Measurements from ENCODE around the gene TBX6. TPM values are rescaled to one million over a fixed set of nuclear protein-coding genes. Genes with fewer than 3 reads are reported as not detected.
"Not testable (repeated sequence)": the region's sequence is repeated elsewhere in the genome, so short reads cannot be mapped to it uniquely, and the experiment has no call there.

Gene TBX6
- total RNA-seq, 1 experiment from 2014 or later, result not detected

DNA sequence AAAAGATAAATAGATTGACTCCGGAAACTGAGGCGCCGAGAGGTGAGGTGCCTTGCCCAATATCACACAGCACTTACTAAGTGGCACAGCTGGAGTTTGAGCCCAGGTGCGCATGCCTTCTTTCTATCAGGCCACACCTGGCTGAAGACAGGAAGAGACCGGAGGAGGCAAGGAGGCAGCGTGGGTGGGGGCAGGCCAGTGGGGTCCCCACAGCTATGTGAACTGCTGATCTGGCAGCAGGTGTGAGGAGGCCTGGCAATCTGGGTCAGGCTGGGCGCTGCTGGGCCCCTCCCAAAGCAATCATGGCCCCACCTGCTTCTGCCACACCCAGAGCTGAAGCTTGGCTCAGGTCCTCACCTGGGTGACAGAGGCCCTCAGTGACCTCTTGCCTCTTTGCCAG, 23.5 kb upstream of the TBX6 start:
- in situ Hi-C loops (cut with HindIII; ENCODE audit: low sequenced_read_pairs), result loop anchor here (5.0 kb wide), 1 partner anchor 38 kb away; the partner anchor contains the start of gene PPP4C
- no peak for DNase-seq (ENCODE audit: low spot score)

DNA sequence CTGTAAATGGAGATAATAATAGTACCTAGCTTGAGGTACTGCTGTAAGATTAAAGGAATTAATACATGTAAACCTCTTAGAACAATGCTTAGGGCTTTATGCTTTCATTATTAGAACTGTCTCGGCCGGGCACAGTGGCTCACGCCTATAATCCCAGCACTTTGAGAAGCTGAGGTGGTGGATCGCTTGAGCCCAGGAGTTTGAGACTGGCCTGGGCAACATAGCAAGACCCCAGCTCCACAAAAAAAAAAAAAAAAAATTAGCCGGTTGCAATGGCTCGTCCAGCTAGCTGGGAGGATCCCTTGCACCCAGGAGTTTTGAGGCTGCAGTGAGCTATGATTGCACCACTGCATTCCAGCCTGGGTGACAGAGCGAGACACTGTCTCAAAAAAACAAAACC, 23.1 kb upstream of the TBX6 start:
- in situ Hi-C loops (cut with HindIII; ENCODE audit: low sequenced_read_pairs), result loop anchor here (5.0 kb wide), 1 partner anchor 38 kb away; the partner anchor contains the start of gene PPP4C
- not testable (repeated sequence) for DNase-seq (ENCODE audit: low spot score)

DNA sequence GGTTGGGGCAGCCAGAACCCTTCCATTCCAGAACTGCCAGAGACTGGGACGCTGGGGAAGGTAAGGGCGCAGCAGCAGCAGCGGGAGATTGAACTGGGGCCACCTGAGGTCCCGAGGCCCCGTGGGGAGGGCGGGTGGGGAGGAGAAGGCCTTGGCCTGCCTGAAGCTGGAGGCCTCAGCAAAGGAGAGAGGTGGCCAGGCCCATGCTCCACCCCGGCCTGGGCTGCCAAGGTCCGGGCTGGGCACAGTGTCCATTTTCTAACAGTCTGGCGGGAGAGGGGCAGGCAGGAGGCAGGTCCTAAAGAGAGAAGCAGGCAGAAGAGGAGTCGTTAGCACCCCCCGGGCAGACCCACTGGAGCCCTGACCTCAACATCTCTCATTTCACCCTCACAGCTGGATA, 22.7 kb upstream of the TBX6 start:
- DNase-seq (ENCODE audit: low spot score), result no peak
- in situ Hi-C loops (cut with HindIII; ENCODE audit: low sequenced_read_pairs), result no loop called here

DNA sequence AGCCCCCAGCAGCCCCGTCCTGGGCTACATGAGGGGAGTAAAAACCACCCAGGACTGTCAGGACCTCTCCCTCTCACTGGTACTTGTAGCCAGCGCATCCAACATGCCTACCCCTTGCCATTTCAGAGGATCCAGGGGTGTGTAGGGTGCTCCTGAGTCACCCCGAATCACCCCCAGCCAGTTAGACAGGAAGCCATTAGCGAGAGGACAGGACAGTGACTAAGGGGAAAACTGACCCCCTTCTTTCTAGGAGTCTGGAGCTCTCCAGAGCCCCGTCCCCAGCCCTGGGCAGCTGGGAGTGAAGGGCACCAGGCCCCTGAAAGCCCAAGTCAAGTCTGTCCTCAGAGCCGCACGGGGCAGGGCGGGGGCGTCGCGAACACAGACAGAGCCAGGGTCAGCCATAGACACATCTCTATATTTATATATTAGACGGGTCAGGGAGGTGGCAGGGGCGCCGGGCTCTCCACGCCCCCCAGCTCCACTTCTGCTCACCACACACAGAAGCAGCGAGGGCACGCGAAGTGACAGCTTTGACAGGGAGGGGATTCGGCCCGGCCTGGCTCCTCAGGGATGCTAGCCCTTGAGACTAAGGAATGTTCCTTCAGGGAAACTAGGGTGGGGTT, 22.1 kb upstream of the TBX6 start:
- in situ Hi-C loops (cut with HindIII; ENCODE audit: low sequenced_read_pairs), result no loop called here

DNA sequence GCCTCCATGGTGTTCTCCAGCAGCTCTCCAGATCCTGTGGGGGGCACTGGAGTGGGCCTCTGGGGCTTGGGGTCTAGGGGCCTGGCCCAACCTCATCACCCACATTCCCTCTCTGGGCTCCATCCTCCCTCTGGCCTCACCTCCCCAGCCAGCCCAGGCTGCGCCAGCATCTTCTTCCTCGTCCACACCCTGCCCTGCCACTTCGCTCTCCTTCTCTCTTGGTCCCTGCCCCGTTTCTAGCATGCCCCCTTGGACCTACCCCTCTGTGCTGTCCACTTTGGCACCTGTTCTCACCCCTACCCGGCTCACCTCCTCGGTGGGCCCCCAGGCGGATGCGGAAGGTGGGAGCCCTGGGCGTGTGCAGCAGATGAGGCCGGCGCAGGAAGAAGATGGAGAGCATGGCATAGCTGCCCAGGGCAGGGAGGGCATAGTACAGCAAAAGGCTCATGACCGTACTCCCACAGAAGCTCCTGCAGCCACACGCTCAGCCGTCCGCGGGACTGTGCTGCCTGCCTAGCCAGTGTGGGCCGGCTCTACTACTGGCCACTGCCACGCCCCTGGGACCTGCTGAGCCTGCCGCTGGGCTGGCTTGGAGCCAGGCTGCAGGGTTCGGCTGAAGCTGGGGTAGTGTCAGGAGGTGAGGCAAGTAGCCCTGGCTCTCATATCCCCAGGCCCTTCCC, 21.4 kb upstream of the TBX6 start, which contains the start of gene GDPD3:
Gene GDPD3 (minus strand): TSS at position 507 of the 680 bp plus-strand sequence. CDS start 59 bp downstream, at position 448.
- no peak for DNase-seq (ENCODE audit: low spot score)
- in situ Hi-C loops (cut with HindIII; ENCODE audit: low sequenced_read_pairs), result no loop called here

More for the DNA sequence above, 22.1 kb upstream of the TBX6 start:
- no peak for DNase-seq (ENCODE audit: low spot score)

DNA sequence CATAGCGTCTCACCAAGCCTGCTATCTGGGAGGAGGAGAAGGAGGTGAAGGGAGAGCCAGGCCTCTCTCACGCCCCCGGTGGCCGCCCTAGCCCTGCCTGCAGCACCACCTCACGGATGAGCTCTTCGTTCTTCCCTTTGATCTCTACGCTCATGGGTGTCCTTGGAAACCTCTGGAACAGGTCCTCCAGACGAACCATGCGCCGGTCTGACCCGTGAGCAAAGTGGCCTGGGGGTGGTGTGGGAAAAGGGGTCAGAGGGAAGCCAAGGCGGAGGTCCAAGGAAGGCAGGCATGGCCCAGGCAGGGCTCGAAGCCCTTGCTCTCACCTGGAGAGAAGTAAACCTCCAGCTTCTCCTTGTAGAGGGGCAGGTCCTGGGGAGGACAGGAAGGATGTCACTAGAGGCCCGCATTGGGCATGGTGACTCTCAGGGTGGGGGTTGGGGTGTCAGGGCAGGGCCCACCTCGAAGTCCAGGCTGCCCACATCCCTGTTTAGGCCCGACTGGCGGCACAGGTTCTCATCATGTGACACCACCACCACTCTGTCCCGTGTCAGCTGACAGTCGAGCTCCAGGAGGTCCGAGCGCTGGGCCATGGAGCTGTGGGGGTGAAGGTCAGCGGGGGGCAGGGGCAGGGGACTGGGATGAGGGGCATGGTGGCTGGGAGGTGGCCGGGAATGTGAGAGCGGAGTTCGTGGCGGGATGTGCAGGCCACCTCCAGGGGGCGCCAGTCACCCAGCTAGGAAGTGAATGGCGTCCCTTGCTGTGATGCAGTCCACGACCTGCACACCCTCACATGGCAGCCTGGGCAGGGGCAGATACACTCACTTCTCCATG, 20.7 kb upstream of the TBX6 start:
- DNase-seq (ENCODE audit: low spot score), result peak; percentile 33
- in situ Hi-C loops (cut with HindIII; ENCODE audit: low sequenced_read_pairs), result no loop called here

DNA sequence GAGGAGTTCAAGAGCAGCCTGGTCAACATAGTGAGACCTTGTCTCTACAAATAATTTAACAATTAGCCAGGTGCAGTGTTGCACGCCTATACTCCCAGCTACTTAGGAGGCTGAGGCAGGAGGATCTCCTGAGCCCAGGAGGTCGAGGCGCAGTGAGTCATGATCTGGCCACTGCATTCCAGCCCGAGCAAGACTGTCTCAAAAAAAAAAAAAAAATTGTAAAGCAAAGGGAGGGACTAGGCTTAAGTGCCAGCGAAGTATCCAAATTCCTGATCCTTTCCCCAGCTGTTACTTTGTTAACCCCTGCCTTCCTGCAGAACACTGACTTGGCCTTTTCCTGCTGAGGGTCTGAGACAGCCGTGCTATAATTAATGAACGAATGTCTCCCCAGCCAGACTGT, 18.9 kb upstream of the TBX6 start:
- in situ Hi-C loops (cut with HindIII; ENCODE audit: low sequenced_read_pairs), result no loop called here
- no peak for DNase-seq (ENCODE audit: low spot score)

DNA sequence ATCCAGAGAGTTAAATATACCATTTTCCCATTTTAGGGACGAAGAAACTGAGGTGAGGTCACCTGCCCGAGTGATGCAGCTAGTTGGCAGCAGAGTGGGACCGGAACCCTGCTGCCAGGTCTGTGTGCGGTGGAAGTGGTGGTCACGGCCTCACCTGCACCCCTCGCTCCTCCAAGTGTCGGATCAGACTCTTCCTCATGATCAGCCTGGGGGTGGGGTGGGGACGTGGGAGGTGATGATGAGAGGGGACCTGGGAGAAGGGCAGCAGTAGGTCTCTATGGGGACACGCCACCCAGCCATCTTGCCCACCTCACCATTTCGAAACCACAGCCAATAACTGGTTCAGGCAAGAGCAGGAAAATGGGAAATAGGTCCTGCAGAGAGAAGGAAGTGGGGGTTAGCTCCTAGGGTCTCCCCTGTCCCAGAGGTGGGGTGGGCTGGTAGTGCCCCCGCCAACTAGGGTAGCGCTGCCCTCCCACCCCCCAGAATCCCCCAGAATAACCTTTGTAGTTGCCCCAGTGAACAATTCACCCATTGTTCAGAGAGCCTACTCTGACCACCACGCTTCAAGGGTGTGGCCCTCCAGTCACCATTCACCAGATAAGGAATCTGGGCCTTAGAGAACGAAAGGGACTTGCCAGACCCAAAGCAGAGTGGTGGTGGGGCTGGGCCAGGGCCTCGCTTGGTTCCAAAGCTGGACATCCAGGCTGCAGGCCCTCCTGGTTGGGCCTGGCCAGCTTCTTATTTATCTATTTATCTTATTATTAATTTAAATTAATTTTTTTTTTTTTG, 16.5 kb upstream of the TBX6 start:
- no peak for DNase-seq (ENCODE audit: low spot score)
- in situ Hi-C loops (cut with HindIII; ENCODE audit: low sequenced_read_pairs), result no loop called here

DNA sequence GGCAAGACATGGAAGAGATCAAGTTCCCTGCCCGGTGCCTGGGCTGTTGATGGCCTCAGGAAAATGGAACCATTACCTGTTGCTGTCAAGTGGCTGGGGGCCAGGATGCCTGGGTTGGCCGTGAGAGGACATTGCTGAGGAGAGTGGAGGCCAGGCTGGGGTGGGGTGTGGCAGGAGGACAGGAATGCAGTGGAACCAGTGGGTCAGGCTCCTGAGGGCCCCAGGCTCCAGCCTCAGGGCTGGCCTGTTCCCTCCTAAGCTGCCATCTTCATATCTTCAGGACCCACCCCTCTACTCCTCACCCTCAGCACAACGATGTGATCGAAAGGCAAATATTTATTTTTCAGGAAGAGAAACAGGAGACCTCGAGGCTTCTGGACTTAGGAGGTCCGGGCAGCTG, 12.8 kb upstream of the TBX6 start:
- in situ Hi-C loops (cut with HindIII; ENCODE audit: low sequenced_read_pairs), result no loop called here
- DNase-seq (ENCODE audit: low spot score), result no peak

DNA sequence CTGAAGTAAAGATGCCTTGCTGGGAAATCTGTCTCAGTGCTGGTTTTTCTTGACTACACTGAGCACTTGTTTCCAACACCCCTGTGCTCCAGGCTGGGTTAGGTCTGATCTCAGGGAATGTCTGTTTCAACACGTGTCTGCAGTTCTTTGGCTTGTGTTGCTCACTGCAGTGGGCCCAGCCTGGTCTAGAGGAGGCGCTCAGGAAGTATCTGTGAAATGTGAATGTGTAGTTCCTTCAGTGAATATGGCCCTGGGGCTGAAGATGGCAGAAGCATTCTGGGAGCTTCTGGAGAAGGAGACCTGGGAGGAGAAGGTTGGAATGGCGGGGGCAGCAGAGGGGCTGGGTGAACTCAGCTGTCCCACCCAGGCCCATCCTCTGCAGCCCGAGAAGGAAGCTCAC, 12.4 kb upstream of the TBX6 start:
- no peak for DNase-seq (ENCODE audit: low spot score)
- in situ Hi-C loops (cut with HindIII; ENCODE audit: low sequenced_read_pairs), result no loop called here

DNA sequence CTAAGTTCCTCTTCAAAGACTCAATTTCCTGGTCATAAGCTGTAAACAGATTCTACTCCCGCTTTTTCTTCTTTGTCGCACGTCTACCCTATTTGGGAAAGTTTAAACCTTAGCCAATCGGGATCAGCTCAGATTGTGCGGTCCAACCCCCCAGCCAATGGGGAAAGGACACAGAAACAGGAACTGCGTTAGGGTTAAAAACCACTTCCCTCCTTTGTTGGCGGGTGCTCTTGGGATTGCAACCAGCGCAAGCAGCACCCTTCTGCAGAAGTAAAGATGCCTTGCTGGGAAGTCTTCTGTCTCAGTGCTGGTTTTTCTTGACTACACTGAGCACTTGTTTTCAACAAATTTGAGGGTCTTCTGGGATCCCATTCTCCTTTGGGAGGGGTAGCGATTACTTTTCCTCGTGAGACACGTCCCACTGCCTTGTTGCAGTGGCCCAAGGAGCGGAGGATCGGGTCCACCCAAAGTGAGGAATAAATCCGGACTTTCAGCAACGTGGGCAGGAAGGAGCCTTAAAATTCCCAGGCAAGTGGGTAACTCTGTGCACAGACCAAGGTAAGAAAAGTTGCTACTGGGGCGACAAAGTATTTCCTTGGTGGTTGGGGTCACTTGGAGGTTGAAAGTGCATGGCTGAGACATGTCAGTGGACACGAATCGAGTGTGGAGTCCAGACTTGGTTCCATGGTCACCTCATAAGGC, 5.3 kb upstream of the TBX6 start:
- no peak for DNase-seq (ENCODE audit: low spot score)
- in situ Hi-C loops (cut with HindIII; ENCODE audit: low sequenced_read_pairs), result no loop called here

DNA sequence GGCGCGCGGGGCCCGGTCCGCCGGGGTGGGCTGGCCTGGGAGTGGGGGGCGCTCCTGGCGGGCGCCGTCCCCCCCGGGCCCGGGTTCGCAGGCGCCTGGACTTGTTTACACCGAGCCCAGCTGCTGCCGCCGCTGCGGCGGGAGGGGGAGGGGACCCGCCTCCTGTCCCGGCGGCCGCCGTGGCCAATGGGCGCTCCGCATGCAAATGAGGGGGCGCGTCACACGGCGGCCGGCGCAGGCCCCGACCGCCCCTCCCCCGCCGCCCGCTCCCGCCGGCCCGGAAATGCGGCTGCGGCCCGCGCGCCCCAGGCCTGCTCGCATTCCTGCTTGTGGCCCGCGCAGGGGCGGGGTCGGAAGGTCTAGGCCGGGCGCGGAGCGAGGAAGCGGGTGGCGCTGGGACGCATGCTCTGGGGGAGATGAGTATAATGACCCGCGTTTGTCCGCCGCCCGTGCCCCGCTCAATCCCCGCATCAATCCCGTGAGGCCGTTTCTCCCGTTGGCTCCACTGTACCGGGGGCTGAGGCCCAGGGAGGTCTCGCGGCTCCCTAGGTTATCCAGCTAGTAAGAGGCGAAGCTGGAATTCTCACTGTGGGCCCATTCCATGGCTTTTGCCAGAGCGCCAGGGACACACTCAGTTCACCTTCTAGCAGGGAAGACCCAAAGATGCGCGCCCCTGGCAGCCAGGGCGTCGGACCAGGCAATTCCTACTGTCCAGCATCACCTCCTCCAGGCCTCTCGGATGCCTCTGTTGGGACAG, 4.6 kb upstream of the TBX6 start, which contains the start of gene YPEL3:
Gene YPEL3 (minus strand): TSS at position 109 of the 757 bp plus-strand sequence. CDS start 731 bp downstream, outside the sequence.
- in situ Hi-C loops (cut with HindIII; ENCODE audit: low sequenced_read_pairs), result no loop called here
- DNase-seq (ENCODE audit: low spot score), result peak; percentile 89

DNA sequence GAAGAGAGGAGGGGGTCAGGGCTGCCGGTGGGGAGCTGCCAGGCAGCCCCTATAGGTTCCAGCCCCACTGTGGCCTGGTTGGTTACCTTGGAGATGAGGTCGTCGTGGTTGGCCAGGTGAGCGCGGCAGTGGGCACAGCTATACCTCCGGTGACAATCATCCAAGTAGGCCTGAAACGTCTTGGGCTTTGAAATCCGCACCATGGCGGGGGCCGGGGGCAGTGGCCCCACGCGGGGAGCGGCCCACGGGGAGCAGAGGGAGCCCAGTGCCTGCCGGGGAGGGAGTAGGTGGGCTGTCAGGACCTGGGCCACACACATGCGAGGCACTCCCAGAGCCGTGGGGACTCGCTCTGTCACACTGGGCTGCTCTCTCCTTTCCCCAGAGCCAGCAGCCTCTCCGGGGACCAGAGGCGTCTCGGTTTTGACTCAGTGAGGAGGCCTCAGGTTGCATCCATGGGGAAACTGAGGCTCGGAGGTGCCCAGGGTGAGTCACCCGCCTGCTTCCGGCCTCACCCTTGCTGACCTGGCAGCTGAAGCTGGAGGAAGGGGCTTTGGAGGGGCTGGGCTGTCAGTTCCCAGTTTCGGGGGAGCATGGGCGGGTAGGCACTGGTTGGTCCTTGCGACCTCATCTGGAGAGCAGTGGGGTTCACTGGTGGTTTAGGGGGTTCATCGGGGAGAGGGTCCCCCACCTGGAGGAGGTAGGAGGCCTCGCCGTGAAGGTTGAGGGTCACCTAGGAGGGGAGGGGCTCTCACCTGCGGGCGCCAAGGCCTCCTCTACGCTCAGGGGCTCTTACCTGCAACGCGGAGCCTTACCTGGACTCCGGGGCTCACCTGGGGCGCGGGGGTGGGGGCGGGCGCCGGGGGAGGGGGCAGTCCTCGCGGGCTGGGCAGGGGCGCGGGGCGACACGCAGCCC, 3.7 kb upstream of the TBX6 start:
- no peak for DNase-seq (ENCODE audit: low spot score)
- in situ Hi-C loops (cut with HindIII; ENCODE audit: low sequenced_read_pairs), result no loop called here

DNA sequence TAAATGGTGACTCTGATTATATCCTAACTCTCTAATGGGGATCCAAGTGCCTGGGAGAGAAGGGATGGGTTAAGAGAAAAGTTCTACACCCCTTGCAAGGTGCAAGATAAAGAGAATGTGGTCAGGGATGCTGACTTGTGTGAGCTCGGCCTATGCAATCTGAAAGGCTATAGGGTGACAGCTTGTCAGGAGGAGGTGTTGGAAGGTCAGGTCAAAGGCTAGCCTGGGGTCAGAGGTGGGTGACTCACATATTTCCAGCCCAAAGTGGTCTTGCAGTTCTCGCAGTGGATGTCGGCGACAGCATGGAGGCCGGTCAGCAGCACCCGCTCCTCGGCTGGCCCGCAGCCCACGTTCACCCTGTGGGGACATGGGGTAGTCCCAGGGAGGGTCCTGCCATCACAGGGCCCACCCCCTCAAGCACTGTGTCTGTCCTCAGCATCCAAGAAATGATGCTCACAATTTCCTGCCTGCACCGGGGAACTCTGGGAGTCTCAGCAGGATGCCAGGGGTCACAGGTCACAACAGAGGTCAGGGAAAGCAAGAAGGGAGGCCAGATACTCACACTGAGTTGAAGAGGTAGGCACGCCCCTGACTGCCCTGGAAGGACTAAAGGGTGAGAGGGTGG, 2.9 kb upstream of the TBX6 start:
- in situ Hi-C loops (cut with HindIII; ENCODE audit: low sequenced_read_pairs), result no loop called here
- DNase-seq (ENCODE audit: low spot score), result no peak

DNA sequence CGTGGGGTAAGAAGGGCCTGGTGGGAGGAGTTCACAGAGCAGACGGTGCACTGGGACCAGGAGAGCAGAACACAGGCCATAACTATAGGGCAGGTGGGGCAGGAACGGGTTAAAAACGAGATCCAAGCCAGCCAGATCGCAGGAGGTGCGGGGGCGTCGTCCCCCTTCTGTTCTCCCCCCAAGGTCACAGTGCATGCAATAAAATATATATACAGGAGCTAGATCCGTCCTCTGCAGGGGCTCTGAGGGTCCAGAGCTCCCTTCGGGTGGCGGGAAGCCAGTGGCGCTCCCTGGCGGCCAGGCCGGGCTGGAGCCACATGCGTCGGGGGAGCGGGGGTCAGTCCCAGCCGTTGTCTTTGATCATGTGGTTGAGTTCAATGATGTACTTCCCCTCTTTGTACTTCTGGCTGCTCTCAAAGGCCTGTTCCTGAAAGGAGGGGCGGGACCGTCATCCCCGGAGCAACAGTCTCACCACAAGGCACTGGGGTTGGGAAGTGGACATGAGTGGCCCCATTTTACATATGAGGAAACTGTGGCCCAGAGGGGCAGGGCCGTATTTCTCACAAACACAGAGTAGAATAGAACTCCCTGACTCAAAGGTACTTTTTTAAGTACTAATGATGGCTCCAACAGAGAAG, 768 bp upstream of the TBX6 start:
- in situ Hi-C loops (cut with HindIII; ENCODE audit: low sequenced_read_pairs), result no loop called here
- DNase-seq (ENCODE audit: low spot score), result peak; percentile 39
